GM18499 (cell line): ENCODE results near the gene GET4.

ENCODE experiments used
- ATAC-seq: cut with Tn5 transposase; IDR thresholded peaks from one replicate; pipeline ENCODE4 v1.9.1; 2021; ENCODE audit warnings: moderate number of reproducible peaks; ENCODE audit not compliant: insufficient read depth, unreplicated experiment

GET4 gene

DNA sequence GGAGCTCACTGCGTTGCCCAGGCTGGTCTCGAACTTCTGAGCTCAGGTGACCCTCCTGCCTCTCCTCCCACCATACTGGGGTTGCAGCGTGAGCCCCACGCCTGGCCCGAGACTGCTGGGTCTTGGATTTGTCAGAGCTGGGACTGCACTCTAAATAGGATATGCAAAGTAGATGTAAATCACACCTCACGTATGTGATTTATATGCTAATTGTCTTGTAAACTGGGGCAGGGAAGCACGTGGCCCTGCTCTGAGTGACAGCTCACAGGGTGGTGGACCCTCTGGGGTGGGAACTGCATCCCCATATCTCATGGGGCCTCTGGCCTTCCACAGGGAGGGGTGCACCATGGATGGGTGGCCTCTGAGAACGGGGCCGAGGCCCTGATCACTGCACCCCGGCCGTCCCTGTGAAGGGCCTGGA is 34.1 kb downstream of the GET4 start:
- ATAC-seq = no peak

DNA sequence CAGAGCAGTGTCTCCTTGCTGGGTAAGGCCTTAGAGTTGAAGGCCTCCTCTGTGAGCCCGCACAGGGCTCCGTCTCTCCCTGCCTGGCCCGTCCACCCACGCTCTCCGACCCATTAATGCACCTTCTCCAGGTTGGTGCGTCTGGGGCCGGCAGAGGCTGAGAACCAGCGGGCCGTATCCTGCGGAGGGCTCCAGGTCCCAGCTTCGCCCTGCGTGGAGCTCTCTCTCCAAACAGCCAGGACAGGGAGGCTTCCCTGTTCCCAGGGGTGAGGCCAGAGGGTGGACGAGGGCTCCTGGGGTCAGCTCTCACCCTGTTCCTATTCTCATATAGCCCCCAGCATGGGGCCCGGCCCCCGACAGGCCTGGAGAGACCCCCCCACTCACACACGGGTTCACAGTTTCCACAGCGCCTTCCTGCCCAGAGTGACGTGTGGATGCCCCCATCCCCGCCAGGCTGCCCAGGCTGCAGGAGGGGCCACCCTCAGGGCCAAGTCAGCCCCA is 34.6 kb downstream of the GET4 start:
- ATAC-seq = no peak

DNA sequence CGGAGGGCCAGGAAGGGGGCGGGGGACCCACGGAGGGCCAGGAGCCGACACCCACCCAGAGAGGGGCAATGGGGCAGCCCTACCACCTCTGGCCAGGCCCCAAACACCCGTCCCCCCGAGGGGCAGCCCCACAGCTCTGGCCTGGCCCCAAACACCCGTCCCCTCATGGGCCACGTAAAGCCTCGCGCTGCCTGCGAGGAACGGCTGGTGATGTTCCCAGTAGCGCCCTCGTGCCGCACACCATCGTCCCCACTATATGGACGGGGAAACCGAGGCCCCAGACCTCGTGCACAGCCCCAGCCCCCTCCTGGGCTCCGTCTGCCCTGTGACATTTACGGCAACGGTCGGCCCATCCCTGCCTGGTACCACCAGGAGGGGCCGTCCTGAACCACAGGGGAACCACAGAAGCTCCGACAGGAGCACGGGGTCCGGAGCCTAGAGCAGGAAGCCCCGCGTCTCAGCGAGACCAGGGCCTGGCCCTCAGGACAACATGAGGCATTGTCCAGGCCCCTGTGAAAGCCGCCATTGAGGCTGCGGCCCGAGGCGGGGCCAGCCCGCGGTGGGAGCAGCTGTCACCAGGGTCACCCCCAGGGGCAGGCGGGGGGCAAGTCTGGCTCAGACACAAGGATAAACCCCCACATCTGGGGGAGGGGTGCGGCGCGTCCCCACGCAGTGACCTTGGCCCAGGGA is 35.6 kb downstream of the GET4 start:
- no peak for ATAC-seq

DNA sequence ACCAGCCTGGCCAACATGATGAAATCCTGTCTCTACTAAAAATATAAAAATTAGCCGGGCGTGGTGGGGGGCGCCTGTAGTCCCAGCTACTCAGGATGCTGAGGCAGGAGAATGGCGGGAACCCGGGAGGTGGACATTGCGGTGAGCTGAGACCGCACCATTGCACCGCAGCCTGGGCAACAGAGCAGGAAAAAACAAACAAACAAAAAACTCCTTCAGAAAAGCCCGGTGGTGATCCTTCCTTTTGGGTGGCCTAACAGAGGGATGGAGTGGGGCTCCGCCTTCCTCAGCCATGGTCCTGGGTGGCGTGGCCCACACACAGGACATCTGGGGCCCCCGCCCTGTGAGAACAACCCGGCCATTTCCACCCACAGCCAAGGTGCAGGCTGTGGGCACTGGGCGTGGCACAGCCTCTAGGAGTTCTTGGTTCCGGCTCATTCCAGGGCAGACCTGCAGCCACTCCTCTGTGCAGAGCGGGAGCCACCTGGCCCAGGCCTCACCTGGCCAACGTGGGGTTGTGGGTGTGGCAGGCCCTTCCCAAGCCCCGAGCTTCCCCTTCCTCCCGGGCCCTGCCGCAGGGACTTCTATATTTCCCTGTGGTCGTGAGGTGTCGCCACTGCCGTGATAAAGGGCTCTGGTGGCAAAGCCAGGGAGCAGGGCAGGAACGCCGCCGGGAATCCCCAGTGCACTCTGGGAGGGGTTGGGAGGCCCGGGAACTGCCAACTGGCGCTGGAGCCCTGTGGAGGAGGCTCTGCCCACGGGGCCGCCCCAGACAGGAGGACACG is 37.6 kb downstream of the GET4 start:
- no peak for ATAC-seq

DNA sequence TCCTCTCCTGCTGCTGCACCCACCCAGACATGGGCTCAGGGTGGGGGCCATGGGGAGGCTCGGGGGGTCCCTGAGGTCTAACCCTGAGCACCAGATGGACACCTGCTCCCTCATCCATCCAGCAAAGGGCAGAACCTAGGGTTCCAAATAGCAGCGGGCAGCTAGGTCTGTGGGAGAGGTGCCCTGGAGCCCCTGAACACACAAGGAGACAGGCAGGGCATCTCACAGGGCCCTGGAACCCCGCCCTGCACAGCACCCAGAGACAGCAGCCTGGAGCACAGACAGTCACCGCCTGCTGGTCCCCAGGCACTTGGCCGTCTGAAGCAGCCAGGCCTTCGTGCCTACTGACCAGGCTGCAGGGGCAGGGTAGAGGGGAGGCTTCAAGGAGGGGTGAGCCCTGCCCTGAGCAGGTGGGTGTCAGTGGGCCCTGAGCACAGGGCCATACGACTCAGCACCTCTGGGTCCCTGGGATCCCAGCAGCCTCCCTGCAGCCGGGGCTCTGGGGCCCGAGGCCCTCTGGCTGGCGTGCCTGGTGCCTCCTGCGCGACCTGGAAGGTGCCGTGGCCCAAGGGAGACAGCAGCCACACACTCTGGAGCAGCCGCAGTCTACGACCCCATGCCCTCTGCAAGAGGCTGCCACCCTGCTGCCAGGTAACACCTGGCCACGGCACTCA is 38.3 kb downstream of the GET4 start:
- no peak for ATAC-seq

DNA sequence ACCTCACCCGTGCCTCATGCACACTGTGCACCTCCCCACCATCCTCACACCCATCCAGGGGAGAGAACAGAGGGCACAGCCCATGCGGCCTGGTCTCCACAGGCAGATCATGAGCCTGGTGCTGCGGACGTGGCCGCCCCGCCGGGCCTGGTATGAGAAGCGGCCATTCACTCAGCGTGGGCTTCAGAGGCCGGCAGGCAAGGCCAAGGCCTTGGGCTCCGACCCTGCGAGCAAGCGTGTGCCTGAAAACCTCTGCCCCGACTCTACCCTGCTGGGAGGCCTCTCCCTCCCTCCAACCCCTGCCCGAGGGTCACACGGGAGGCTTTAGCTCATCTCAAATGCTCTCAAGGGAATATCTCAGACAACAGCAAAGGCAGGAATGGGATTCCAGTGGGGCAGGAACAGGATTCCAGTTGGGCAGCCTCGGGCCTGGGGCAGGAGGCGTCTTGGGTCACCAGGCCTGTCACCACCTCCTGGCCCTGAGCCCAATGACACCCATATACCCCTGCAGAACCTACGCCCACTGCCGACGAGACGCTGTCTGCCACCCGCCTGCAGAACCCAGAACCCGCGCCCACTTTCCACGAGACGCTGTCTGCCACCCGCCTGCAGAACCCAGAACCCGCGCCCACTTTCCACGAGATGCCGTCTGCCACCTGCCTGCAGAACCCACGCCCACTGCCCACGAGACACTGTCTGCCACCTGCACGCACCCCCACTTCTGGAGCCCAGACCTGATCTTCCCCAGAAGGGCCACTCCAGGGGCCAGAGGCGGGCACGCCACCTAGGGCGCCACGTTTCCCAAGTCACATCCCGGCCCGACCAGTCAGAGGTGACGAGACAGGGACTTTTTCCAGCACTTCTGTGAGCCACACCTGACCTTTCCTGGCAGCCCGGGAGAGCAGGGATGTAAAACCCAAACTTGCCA is 39.2 kb downstream of the GET4 start:
- no peak for ATAC-seq

DNA sequence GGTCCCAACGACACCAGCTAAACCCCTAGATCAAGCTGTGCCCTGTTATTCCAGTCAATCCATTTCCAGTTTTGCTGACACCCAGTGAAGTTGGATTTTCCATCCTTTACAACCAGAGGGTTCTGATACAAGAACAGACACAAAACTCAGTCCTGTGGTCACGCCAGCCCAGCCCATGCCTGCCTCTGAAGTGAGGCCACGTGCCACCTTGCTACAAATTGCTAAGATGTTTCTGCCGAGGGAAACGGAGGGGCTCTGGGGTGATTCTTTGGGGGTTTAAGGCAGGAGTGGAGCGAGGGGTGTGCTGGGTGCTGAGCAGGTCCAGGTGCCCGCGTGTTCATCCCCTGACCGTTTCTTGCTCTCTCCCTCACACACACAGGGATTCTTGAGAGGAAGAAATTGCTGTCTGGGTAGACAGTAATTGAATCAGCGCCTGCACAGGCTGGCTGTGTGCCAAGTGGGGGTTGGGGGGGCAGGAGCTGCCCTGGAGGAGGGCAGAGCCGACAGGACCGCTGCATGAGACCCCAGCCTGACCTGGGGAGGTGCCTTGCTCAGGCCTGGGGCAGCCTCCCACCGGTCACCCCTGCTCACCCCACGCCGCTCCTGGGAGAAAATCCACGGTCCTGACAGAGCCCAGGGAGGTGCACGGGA is 40.1 kb downstream of the GET4 start:
- no peak for ATAC-seq

DNA sequence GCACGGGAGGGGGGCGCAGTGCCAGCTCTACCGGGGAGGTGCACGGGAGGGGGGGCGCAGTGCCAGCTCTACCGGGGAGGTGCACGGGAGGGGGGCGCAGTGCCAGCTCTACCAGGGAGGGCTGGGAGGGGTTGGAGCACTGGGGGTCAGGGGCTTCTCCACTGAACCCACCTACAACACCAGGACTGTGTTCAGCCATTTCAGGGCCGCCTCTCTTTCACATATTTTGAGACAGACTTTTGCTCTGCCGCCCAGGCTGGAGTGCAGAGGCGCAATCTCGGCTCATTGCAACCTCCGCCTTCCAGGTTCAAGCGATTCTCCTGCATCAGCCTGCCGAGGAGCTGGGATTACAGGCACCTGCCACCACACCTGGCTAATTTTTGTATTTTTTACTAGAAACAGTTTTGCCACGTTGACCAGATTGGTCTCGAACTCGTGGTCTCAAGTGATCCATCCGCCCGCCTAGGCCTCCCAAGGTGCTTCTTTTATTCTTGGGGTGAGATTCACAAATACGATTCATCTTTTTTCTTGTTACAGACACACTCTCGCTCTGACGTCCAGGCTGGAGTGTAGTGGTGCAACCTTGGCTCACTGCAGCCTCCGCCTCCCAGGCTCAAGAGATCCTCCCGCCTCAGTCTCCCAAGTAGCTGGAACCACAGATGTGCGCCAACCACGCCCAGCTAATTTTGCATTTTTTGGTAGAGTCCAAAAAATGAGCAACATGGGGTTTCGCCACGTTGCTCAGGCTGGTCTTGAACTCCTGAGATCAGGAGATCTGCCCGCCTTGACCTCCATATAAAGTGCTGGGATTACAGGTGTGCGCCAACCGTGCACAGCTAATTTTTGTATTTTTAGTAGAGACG is 41.1 kb downstream of the GET4 start:
- ATAC-seq = no peak

DNA sequence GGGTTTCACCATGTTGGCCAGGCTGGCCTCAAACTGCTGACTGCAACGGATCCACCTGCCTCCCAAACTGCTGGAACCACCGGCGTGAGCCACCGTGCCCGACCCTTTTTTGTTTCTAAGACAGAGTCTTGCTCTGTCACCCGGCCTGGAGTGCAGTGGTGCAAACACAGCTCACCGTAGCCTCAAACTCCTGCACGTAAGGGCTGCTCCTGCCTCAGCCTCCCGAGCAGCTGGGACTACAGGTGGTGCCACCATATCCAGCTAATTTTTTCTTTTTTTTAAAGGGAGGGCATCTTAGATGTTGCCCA is 41.7 kb downstream of the GET4 start:
- no peak for ATAC-seq

DNA sequence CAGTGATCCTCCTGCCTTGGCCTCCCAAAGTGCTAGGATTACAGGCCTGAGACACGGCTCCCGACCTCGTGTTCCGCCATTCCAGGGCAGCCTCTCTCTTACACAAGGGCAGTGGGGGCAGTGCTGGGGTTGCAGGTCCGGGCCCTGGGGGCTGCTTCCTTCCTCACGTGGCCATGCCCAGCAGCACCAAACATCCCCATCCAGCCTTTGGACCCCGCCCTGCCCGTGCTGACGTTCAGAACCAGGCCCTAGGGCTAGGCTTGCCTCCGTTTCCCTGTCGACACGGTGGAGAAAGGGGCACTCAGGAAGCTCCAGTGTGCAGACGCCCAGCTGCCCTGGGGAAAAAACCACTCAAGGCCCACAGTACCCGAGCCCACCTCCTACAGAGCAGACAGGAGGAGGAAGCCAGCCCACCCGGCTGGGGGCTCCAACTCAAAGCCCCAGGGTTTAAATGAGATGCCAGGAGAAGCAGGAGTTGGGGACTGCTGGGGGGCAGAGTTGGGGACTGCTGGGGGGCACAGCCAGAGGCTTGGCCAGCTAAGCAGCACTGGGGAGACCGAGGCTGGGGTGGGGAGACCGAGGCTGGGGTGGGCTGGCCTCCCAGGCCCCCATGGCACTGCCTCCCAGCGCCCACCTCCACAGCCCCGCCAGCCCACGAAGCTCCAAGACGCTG is 42.2 kb downstream of the GET4 start:
- no peak for ATAC-seq

DNA sequence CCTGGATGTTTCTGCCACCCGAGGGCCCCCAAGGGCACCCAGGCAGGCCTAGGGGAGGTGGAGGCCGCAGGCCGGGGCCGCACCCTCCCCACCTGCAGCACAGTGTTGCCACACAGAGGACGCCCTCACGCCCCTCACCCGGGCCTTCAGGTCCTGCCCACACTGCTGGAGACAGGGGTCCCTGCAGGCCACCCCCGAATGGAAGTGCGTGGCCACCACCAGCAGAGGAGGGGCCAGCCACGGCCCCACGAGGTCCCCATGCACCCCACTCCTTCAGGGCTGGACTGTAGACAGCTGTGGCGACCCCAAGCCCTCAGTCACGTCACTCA is 42.7 kb downstream of the GET4 start:
- ATAC-seq = no peak

DNA sequence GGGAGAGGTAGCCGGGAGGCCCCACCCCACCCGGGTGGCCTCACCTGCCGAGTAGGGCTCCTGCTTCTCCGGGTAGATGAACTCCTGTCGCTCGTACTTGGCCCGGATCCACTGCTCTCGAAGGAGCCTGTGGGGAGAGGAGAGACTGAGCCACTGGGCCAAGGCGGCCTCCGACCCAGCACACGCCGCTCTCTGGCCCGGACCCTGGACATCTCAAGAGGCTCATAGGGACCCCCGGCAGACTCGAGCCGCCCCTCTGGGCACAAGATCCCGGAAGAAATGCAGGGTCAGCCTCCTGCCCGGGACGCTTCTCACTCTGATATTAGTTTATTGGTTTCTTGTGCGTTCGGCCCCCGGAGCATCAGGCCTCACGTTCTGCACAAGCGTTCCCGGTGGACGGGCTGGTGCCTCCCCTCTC is 43.6 kb downstream of the GET4 start:
- ATAC-seq = no peak

DNA sequence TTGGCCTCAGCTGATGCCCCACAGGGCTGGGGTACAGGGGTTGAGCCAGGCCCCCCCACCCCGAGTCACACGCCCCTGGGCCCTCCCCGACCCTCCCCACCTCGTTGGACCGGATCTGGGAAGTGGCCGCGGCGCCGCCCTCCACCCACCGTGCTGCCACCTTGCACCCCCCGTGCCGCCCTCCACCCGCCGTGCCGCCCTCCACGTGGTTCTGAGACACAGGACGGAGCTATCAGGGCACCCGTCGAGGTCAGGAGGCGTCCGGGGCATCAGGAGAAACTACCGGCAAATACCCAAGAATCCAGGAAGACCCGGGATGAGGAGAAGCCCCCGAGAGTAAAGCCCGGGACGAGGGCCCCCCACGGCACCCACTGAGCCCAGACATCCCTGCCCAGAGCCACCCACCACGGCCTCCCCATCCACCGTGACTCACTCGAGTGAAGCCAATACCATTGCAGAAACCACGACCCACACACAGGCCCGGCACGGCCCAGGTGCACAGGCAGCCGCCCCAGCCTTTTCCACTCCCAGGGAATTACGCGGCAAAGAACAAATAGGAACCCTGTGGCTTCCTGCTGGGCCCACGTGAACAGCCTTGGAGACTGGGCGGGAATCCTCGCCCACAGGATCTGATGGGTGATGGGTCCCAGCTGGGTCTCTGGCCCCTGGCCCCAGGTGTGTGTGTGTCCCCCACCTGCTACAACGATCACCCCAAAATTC is 44.2 kb downstream of the GET4 start:
- no peak for ATAC-seq

DNA sequence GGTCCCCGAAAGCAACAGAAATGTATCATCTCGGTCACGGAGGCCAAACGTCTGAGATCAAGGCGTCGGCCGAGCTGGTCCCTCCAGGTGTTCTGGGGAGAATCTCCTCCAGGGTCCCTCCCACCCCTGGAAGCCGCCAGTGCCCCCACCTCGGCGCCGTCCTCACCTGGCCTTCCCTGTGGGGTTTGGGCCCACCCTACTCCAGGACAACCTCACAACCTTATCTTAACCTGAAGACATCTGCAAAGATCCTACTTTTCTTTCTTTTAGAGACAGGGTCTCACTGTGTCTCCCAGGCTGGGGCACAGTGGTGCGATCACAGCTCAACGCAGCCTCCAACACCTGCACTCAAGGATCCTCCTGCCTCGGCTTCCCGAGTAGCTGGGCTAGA is 44.7 kb downstream of the GET4 start:
- no peak for ATAC-seq

DNA sequence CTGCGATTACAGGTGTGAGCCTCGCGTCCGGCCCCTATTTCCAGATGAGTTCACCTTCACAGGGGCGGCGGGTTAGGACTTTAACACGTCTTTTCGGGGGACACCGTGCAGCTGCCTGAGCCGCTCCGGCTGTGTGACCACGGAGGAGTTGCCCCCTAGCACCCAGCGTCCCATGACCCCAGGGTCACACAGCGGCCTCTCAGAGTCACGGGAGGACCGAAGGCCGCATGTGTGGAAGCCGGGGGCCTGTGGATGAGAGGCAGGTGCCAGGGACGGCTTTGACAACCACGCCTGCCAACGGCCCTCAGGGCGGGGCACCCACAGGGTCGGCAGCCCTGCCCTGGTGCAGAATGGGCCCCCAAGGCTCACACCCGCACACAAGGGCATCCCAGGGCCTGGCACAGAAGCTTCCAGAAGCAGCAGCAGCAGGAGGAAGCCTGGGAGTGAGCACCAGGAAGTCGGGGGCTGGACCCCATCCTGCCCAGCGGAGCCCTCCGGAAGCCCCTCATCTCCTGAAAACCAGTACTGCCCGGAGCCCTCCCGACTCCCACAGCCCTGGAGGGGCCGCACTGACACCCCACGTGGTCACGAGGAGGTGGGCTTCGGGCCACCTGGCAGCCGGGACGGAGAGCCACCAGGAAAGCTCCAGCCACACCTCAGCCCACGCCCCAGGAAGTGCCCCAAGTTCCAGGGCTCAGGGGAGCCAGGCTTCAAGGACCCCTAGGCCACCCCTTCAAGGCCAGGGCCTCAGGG is 45.4 kb downstream of the GET4 start:
- no peak for ATAC-seq

DNA sequence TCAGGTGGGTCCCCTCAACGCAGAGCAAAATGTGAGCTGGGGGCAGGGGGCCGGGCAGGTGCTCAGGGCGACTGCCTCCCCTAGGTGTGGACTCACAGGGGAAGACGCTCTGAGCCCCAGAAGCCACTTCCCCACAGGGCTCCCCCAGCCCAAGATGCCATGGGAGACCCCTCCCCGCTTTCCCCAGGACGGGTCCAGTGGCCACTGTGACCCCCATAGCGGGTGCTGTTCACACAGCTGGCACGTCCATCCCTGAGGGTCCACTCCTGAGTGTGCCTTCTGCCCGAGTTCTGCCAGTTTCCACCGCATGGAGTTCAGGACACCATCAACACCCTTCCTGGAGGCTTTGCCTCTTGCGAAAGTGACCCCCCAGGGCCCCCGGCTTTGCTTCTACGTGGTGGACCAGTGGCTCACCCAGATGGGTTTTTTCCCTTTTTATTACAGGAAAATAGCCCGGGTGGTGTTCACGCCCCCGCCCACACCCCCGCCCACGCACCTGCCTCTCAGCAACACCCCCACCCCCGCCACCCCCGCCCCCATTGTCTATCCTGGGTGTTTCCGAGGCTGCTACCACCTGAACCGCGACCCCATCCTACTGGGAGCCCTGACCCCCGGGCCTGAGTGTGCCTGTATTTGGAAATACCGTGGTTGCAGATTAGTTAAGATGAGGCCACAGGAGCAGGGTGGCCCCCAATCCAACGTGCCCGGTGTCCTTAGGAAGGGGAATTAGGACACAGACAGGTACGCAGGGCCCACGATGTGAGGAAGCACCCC is 46.2 kb downstream of the GET4 start:
- no peak for ATAC-seq
